ENCODE data around the gene FRMD4B. TPM values are rescaled to one million over a fixed set of nuclear protein-coding genes. Genes with fewer than 3 reads are reported as not detected.

Gene FRMD4B
- total RNA-seq, 4 donors from 2014 or later = 10.5 to 22.0 (median 14.8) TPM

- peaks cover 0 to 43% (median 2%) of the 10 kb centered on the region in 4 donors for H3K36me3 ChIP-seq
- intact Hi-C loops (cut with DNase I) = no loop called here
- H3K27me3 ChIP-seq = peaks cover 0 to 5% (median 0%) of the 10 kb centered on the region in 4 donors
- no peak for TF ChIP-seq POLR2AphosphoS5 (IDR thresholded peaks at IDR 0.05)
- TF ChIP-seq CTCF (IDR thresholded peaks at IDR 0.05) = no peak
- TF ChIP-seq POLR2A (IDR thresholded peaks at IDR 0.05; ENCODE audit: low read depth) = no peak
- TF ChIP-seq EP300 (IDR thresholded peaks at IDR 0.05) = no peak
- no peaks in the 10 kb centered on the region for H3K4me1 ChIP-seq
- no peak for DNase-seq (ENCODE audit: extremely low spot score)
- WGBS = 84% methylated on average over 6 of the region's 6 CpGs
- no peak overlapping the region for H3K4me3 ChIP-seq
- no peak overlapping the region for H3K27ac ChIP-seq (replicated peaks in 1 of 4)
- no peaks in the 10 kb centered on the region for H3K9me3 ChIP-seq
These were observed 188.4 kb downstream of the FRMD4B start for GRCh38 chr3:69197455-69197854.

- H3K9me3 ChIP-seq = no peaks in the 10 kb centered on the region
- H3K4me3 ChIP-seq = no peak overlapping the region
- peaks cover 0 to 5% (median 0%) of the 10 kb centered on the region in 4 donors for H3K27me3 ChIP-seq
- intact Hi-C loops (cut with DNase I) = no loop called here
- TF ChIP-seq POLR2A (IDR thresholded peaks at IDR 0.05; ENCODE audit: low read depth) (no peak), POLR2AphosphoS5 (IDR thresholded peaks at IDR 0.05) (no peak), EP300 (IDR thresholded peaks at IDR 0.05) (no peak), CTCF (IDR thresholded peaks at IDR 0.05) (no peak)
- no peaks in the 10 kb centered on the region for H3K4me1 ChIP-seq
- no peak for DNase-seq (ENCODE audit: extremely low spot score)
- peaks cover 0 to 49% (median 2%) of the 10 kb centered on the region in 4 donors for H3K36me3 ChIP-seq
- H3K27ac ChIP-seq (replicated peaks in 1 of 4) = no peak overlapping the region
- 92% methylated on average over 3 of the region's 3 CpGs for WGBS
These were observed 189.0 kb downstream of the FRMD4B start for GRCh38 chr3:69196876-69197275.

GRCh38 chr3:69194431-69195165, 191.3 kb downstream of the FRMD4B start:
- TF ChIP-seq CTCF (IDR thresholded peaks at IDR 0.05) (no peak), EP300 (IDR thresholded peaks at IDR 0.05) (no peak)
- peaks cover 0 to 5% (median 0%) of the 10 kb centered on the region in 4 donors for H3K27me3 ChIP-seq
- DNase-seq (ENCODE audit: extremely low spot score) = no peak
- no peaks in the 10 kb centered on the region for H3K4me1 ChIP-seq
- no peaks in the 10 kb centered on the region for H3K9me3 ChIP-seq
- peaks cover 0 to 64% (median 2%) of the 10 kb centered on the region in 4 donors for H3K36me3 ChIP-seq
- H3K27ac ChIP-seq (replicated peaks in 1 of 4) = no peak overlapping the region
- WGBS = 70% methylated on average over 7 of the region's 7 CpGs
- no peak overlapping the region for H3K4me3 ChIP-seq
- intact Hi-C loops (cut with DNase I) = no loop called here

- WGBS = 74% methylated on average over 3 of the region's 3 CpGs
- peaks cover 0 to 67% (median 2%) of the 10 kb centered on the region in 4 donors for H3K36me3 ChIP-seq
- no peak overlapping the region for H3K4me3 ChIP-seq
- H3K4me1 ChIP-seq = no peaks in the 10 kb centered on the region
- intact Hi-C loops (cut with DNase I) = no loop called here
- H3K27me3 ChIP-seq = peaks cover 0 to 5% (median 0%) of the 10 kb centered on the region in 4 donors
- TF ChIP-seq POLR2AphosphoS5 (IDR thresholded peaks at IDR 0.05) (no peak), EP300 (IDR thresholded peaks at IDR 0.05) (no peak), POLR2A (IDR thresholded peaks at IDR 0.05; ENCODE audit: low read depth) (no peak), CTCF (IDR thresholded peaks at IDR 0.05) (no peak)
- H3K9me3 ChIP-seq = no peaks in the 10 kb centered on the region
- H3K27ac ChIP-seq (replicated peaks in 1 of 4) = no peak overlapping the region
- DNase-seq (ENCODE audit: extremely low spot score) = no peak
These were observed 192.1 kb downstream of the FRMD4B start for GRCh38 chr3:69193749-69194148.

- no peaks in the 10 kb centered on the region for H3K9me3 ChIP-seq
- no peak for TF ChIP-seq POLR2A (IDR thresholded peaks at IDR 0.05; ENCODE audit: low read depth)
- TF ChIP-seq CTCF (IDR thresholded peaks at IDR 0.05) = no peak
- no peak for TF ChIP-seq POLR2AphosphoS5 (IDR thresholded peaks at IDR 0.05)
- TF ChIP-seq EP300 (IDR thresholded peaks at IDR 0.05) = no peak
- intact Hi-C loops (cut with DNase I) = no loop called here
- DNase-seq (ENCODE audit: extremely low spot score) = no peak
- peaks cover 0 to 71% (median 8%) of the 10 kb centered on the region in 4 donors for H3K36me3 ChIP-seq
- H3K4me3 ChIP-seq = no peak overlapping the region
- H3K27me3 ChIP-seq = no peaks in the 10 kb centered on the region
- no peaks in the 10 kb centered on the region for H3K4me1 ChIP-seq
- no peak overlapping the region for H3K27ac ChIP-seq (replicated peaks in 1 of 4)
These were observed 194.4 kb downstream of the FRMD4B start for GRCh38 chr3:69191516-69191915.

Data from esophagus muscularis mucosa (tissue), 4 donors.